Activated T-helper 2 cell treated with anti-CD3 and anti-CD28 coated beads, Interferon-gamma antibody, Interleukin-2, Interleukin-4, amounts not matched to agents 10 μg/mL and 5 μg/mL and 100 μg/mL, durations not matched to agents 14 hours and 24 hours and 36 hours (primary cell): Measurements from ENCODE around the gene MLYCD. TPM values are rescaled to one million over a fixed set of nuclear protein-coding genes. Genes with fewer than 3 reads are reported as not detected.

ENCODE experiments used
- DNase-seq: peaks from one replicate; pipeline ENCODE4 v3.0.0; 2021; ENCODE audit warnings: low spot score
- H3K27ac Mint-ChIP-seq: one replicate; pipeline ENCODE4 v1.8.0; 2021; ENCODE audit warnings: mixed read lengths
- H3K27me3 Mint-ChIP-seq: one replicate; pipeline ENCODE4 v1.8.0; 2021; ENCODE audit warnings: low read depth, mixed read lengths
- H3K36me3 Mint-ChIP-seq: one replicate; pipeline ENCODE4 v1.8.0; 2021; ENCODE audit warnings: low read depth, mixed read lengths
- H3K4me1 Mint-ChIP-seq: one replicate; pipeline ENCODE4 v1.8.0; 2021; ENCODE audit warnings: low read depth, mixed read lengths
- H3K4me3 Mint-ChIP-seq: one replicate; pipeline ENCODE4 v1.8.0; 2021; ENCODE audit warnings: low read depth, mild to moderate bottlenecking, moderate library complexity, mixed read lengths
- H3K9me3 Mint-ChIP-seq: one replicate; pipeline ENCODE4 v1.8.0; 2021; ENCODE audit warnings: mixed read lengths
- intact Hi-C: fragments of 100-400 bp; cut with micrococcal nuclease; formaldehyde crosslinking; loops from one replicate; pipeline ENCODE4 v1.15.1; 2023
- total RNA-seq: library from RNA; stranded (reverse); gene quantifications from 2 replicates; pipeline ENCODE4 v1.2.3, GENCODE V29; 2022

The MLYCD gene
- 6.1 TPM in 2 replicates for total RNA-seq

GRCh38 chr16:83898463-83899271, at the start of gene MLYCD:
Gene MLYCD, plus strand, starts transcription at chr16:83899115. Its CDS starts 30 bp downstream, at chr16:83899145.
- DNase-seq: peak; percentile 71
- Mint-ChIP-seq H3K9me3 (no peaks in the 10 kb centered on the region), H3K27me3 (peaks cover 13% of the 10 kb centered on the region), H3K36me3 (peaks cover 3% of the 10 kb centered on the region), H3K27ac (peak within 1 kb of the TSS; percentile 75), H3K4me1 (peaks cover 22% of the 10 kb centered on the region), H3K4me3 (peak within 1 kb of the TSS; percentile 97)
- intact Hi-C loops: loop anchor here (1.0 to 5.0 kb wide), 4 partner anchors 54 to 289 kb away; partner anchors contain the start of genes HSBP1, OSGIN1 and TAF1C

- DNase-seq: no peak
- peaks cover 5% of the 10 kb centered on the region for H3K27me3 Mint-ChIP-seq
- intact Hi-C loops: no loop called here
- H3K36me3 Mint-ChIP-seq: no peaks in the 10 kb centered on the region
- H3K4me3 Mint-ChIP-seq: no peak overlapping the region
- no peaks in the 10 kb centered on the region for H3K4me1 Mint-ChIP-seq
- H3K9me3 Mint-ChIP-seq: no peaks in the 10 kb centered on the region
- no peak overlapping the region for H3K27ac Mint-ChIP-seq
Measured at GRCh38 chr16:83849421-83849820, 49.5 kb upstream of the MLYCD start.

- Mint-ChIP-seq H3K27me3 (peaks cover 5% of the 10 kb centered on the region), H3K9me3 (no peaks in the 10 kb centered on the region)
- no peak for DNase-seq
Measured at GRCh38 chr16:83850947-83851346, 48.0 kb upstream of the MLYCD start.

GRCh38 chr16:83851473-83851872, 47.4 kb upstream of the MLYCD start:
- H3K9me3 Mint-ChIP-seq: no peaks in the 10 kb centered on the region
- peaks cover 5% of the 10 kb centered on the region for H3K27me3 Mint-ChIP-seq
- H3K36me3 Mint-ChIP-seq: no peaks in the 10 kb centered on the region
- DNase-seq: no peak
- intact Hi-C loops: no loop called here
- H3K27ac Mint-ChIP-seq: no peak overlapping the region
- H3K4me3 Mint-ChIP-seq: no peak overlapping the region
- H3K4me1 Mint-ChIP-seq: no peaks in the 10 kb centered on the region

More at GRCh38 chr16:83850947-83851346, 48.0 kb upstream of the MLYCD start:
- H3K27ac Mint-ChIP-seq: no peak overlapping the region
- intact Hi-C loops: no loop called here
- no peak overlapping the region for H3K4me3 Mint-ChIP-seq
- H3K36me3 Mint-ChIP-seq: no peaks in the 10 kb centered on the region
- H3K4me1 Mint-ChIP-seq: no peaks in the 10 kb centered on the region

GRCh38 chr16:83852774-83853173, 46.1 kb upstream of the MLYCD start:
- intact Hi-C loops: no loop called here
- no peaks in the 10 kb centered on the region for H3K36me3 Mint-ChIP-seq
- H3K27ac Mint-ChIP-seq: no peak overlapping the region
- H3K9me3 Mint-ChIP-seq: no peaks in the 10 kb centered on the region
- H3K27me3 Mint-ChIP-seq: peaks cover 2% of the 10 kb centered on the region
- no peaks in the 10 kb centered on the region for H3K4me1 Mint-ChIP-seq
- no peak overlapping the region for H3K4me3 Mint-ChIP-seq
- DNase-seq: no peak

- intact Hi-C loops: no loop called here
- no peaks in the 10 kb centered on the region for H3K4me1 Mint-ChIP-seq
Measured at GRCh38 chr16:83853834-83854233, 45.1 kb upstream of the MLYCD start.

GRCh38 chr16:83854420-83854819, 44.5 kb upstream of the MLYCD start:
- no peaks in the 10 kb centered on the region for H3K4me1 Mint-ChIP-seq
- intact Hi-C loops: no loop called here
- H3K27ac Mint-ChIP-seq: no peak overlapping the region
- no peaks in the 10 kb centered on the region for H3K9me3 Mint-ChIP-seq
- peaks cover 2% of the 10 kb centered on the region for H3K27me3 Mint-ChIP-seq
- no peaks in the 10 kb centered on the region for H3K36me3 Mint-ChIP-seq
- no peak overlapping the region for H3K4me3 Mint-ChIP-seq
- no peak for DNase-seq

More at GRCh38 chr16:83853834-83854233, 45.1 kb upstream of the MLYCD start:
- Mint-ChIP-seq H3K9me3 (no peaks in the 10 kb centered on the region), H3K27ac (no peak overlapping the region), H3K36me3 (no peaks in the 10 kb centered on the region), H3K4me3 (no peak overlapping the region), H3K27me3 (peaks cover 2% of the 10 kb centered on the region)
- DNase-seq: no peak

GRCh38 chr16:83856792-83857191, 42.1 kb upstream of the MLYCD start:
- H3K27me3 Mint-ChIP-seq: peaks cover 2% of the 10 kb centered on the region
- H3K4me1 Mint-ChIP-seq: no peaks in the 10 kb centered on the region
- no peaks in the 10 kb centered on the region for H3K9me3 Mint-ChIP-seq
- DNase-seq: no peak
- intact Hi-C loops: no loop called here
- H3K36me3 Mint-ChIP-seq: no peaks in the 10 kb centered on the region
- no peak overlapping the region for H3K27ac Mint-ChIP-seq
- H3K4me3 Mint-ChIP-seq: no peak overlapping the region

GRCh38 chr16:83859265-83859664, 39.6 kb upstream of the MLYCD start:
- Mint-ChIP-seq H3K27me3 (peaks cover 2% of the 10 kb centered on the region), H3K27ac (no peak overlapping the region), H3K4me1 (no peaks in the 10 kb centered on the region), H3K9me3 (no peaks in the 10 kb centered on the region), H3K4me3 (no peak overlapping the region), H3K36me3 (no peaks in the 10 kb centered on the region)
- intact Hi-C loops: no loop called here
- no peak for DNase-seq

GRCh38 chr16:83862661-83863060, 36.3 kb upstream of the MLYCD start:
- Mint-ChIP-seq H3K9me3 (peaks cover 6% of the 10 kb centered on the region), H3K4me3 (no peak overlapping the region), H3K4me1 (no peaks in the 10 kb centered on the region), H3K27me3 (peaks cover 15% of the 10 kb centered on the region), H3K27ac (no peak overlapping the region), H3K36me3 (no peaks in the 10 kb centered on the region)
- intact Hi-C loops: no loop called here
- DNase-seq: no peak

GRCh38 chr16:83863682-83864081, 35.2 kb upstream of the MLYCD start:
- Mint-ChIP-seq H3K36me3 (no peaks in the 10 kb centered on the region), H3K27ac (no peak overlapping the region), H3K27me3 (peaks cover 15% of the 10 kb centered on the region), H3K4me1 (no peaks in the 10 kb centered on the region), H3K4me3 (no peak overlapping the region), H3K9me3 (peaks cover 6% of the 10 kb centered on the region)
- intact Hi-C loops: no loop called here
- no peak for DNase-seq

- peaks cover 6% of the 10 kb centered on the region for H3K9me3 Mint-ChIP-seq
- intact Hi-C loops: no loop called here
- DNase-seq: no peak
- no peak overlapping the region for H3K4me3 Mint-ChIP-seq
- peaks cover 33% of the 10 kb centered on the region for H3K27me3 Mint-ChIP-seq
- no peaks in the 10 kb centered on the region for H3K36me3 Mint-ChIP-seq
- H3K27ac Mint-ChIP-seq: no peak overlapping the region
- no peaks in the 10 kb centered on the region for H3K4me1 Mint-ChIP-seq
Measured at GRCh38 chr16:83870830-83871229, 28.1 kb upstream of the MLYCD start.

GRCh38 chr16:83878838-83879237, 20.1 kb upstream of the MLYCD start:
- Mint-ChIP-seq H3K27me3 (peaks cover 13% of the 10 kb centered on the region), H3K27ac (no peak overlapping the region), H3K36me3 (no peaks in the 10 kb centered on the region), H3K9me3 (no peaks in the 10 kb centered on the region), H3K4me1 (no peaks in the 10 kb centered on the region), H3K4me3 (no peak overlapping the region)
- DNase-seq: no peak
- intact Hi-C loops: no loop called here
